HEK293 (cell line): Measurements from ENCODE around the gene COX7A2.

Experiments used
- CTCF ChIA-PET: fragments of 350-600 bp; formaldehyde crosslinking; extraction: SDS; loops from one replicate; lab custom pipeline; 2021; ENCODE audit warnings: antibody characterized with exemption; lab: Yijun Ruan, JAX
- POLR2A ChIA-PET: fragments of 300-600 bp; formaldehyde crosslinking; extraction: SDS; loops from one replicate; lab custom pipeline; 2020; ENCODE audit warnings: antibody characterized with exemption, inconsistent platforms; lab: Yijun Ruan, JAX
- H3K27ac ChIP-seq: fragments of 200-500 bp; sonication (Bioruptor generic); 2 replicates; pipeline ENCODE4 v1.5.1; 2014; ENCODE audit warnings: low read depth, low read length, control low read depth, inconsistent platforms; ENCODE audit errors: extremely low read depth
- H3K36me3 ChIP-seq, 2 experiments: fragments of 200-500 bp in 1 of 2; sonication (Bioruptor generic) in 1 of 2; 1 replicate in 1 of 2; 2 replicates in 1 of 2; pipeline ENCODE4 v1.5.1; 2014 to 2017; ENCODE audit warnings: inconsistent platforms in 2 of 2, low read length in 2 of 2; ENCODE audit not compliant: control insufficient read depth in 2 of 2, insufficient read depth in 1 of 2
- H3K4me1 ChIP-seq: fragments of 200-500 bp; sonication (Bioruptor generic); 2 replicates; pipeline ENCODE4 v1.5.1; 2014; ENCODE audit warnings: mild to moderate bottlenecking, low read length, inconsistent platforms; ENCODE audit not compliant: control insufficient read depth, insufficient read depth
- H3K4me3 ChIP-seq: 2 replicates; pipeline ENCODE4 v1.5.1; 2011; ENCODE audit warnings: low read depth, mild to moderate bottlenecking, control low read depth, low read length, moderate library complexity
- H3K9me3 ChIP-seq: fragments of 200-500 bp; sonication (Bioruptor generic); 2 replicates; pipeline ENCODE4 v1.5.1; 2014; ENCODE audit warnings: low read depth, low read length, inconsistent platforms; ENCODE audit not compliant: control insufficient read depth, insufficient read depth
- EGR2 ChIP-seq: fragments of 450-650 bp; formaldehyde crosslinking; IDR thresholded peaks from 2 replicates; pipeline ENCODE4 v1.5.1; 2016; ENCODE audit warnings: low read depth, missing biosample characterization, missing genetic modification characterization
- GLIS2 ChIP-seq: fragments of 450-650 bp; formaldehyde crosslinking; IDR thresholded peaks from 2 replicates; pipeline ENCODE4 v1.5.1; 2016; ENCODE audit warnings: missing biosample characterization, missing genetic modification characterization
- HOXD13 ChIP-seq: sonication (generic); formaldehyde crosslinking; IDR thresholded peaks from 2 replicates; pipeline ENCODE4 v1.8.0; 2022; ENCODE audit warnings: missing genetic modification reagents, borderline replicate concordance
- KLF7 ChIP-seq: fragments of 450-650 bp; formaldehyde crosslinking; IDR thresholded peaks from 2 replicates; pipeline ENCODE4 v1.5.1; 2016; ENCODE audit warnings: missing biosample characterization, missing genetic modification characterization, borderline replicate concordance
- MZF1 ChIP-seq: fragments of 450-650 bp; formaldehyde crosslinking; IDR thresholded peaks from 2 replicates; pipeline ENCODE4 v1.5.1; 2017; ENCODE audit warnings: missing biosample characterization, missing genetic modification characterization, borderline replicate concordance
- RBAK ChIP-seq: fragments of 450-650 bp; formaldehyde crosslinking; IDR thresholded peaks from 2 replicates; pipeline ENCODE4 v1.5.1; 2016; ENCODE audit warnings: missing biosample characterization, missing genetic modification characterization
- TCF7L2 ChIP-seq: IDR thresholded peaks from 2 replicates; pipeline ENCODE4 v1.6.1; 2011; ENCODE audit warnings: low read depth, mild to moderate bottlenecking, inconsistent platforms, low read length, moderate library complexity, borderline replicate concordance
- ZNF211 ChIP-seq: fragments of 450-650 bp; formaldehyde crosslinking; IDR thresholded peaks from 2 replicates; pipeline ENCODE4 v1.5.1; 2016; ENCODE audit warnings: low read depth, missing biosample characterization, missing genetic modification characterization
- ZNF266 ChIP-seq: fragments of 450-650 bp; formaldehyde crosslinking; IDR thresholded peaks from 2 replicates; pipeline ENCODE4 v1.5.1; 2016; ENCODE audit warnings: missing biosample characterization, missing genetic modification characterization, low read depth
- ZNF324 ChIP-seq: fragments of 450-650 bp; formaldehyde crosslinking; IDR thresholded peaks from 2 replicates; pipeline ENCODE4 v1.5.1; 2016; ENCODE audit warnings: missing biosample characterization, missing genetic modification characterization
- ZNF354C ChIP-seq: fragments of 450-650 bp; formaldehyde crosslinking; IDR thresholded peaks from 2 replicates; pipeline ENCODE4 v1.5.1; 2016; ENCODE audit warnings: missing biosample characterization, missing genetic modification characterization, low read depth, borderline replicate concordance
- ZNF404 ChIP-seq: fragments of 450-650 bp; formaldehyde crosslinking; IDR thresholded peaks from 2 replicates; pipeline ENCODE4 v1.5.1; 2017; ENCODE audit warnings: missing biosample characterization, missing genetic modification characterization
- ZNF426 ChIP-seq: fragments of 450-650 bp; formaldehyde crosslinking; IDR thresholded peaks from 2 replicates; pipeline ENCODE4 v1.5.1; 2017; ENCODE audit warnings: missing biosample characterization, missing genetic modification characterization, mild to moderate bottlenecking, inconsistent platforms, moderate library complexity
- ZNF544 ChIP-seq: fragments of 450-650 bp; formaldehyde crosslinking; IDR thresholded peaks from 2 replicates; pipeline ENCODE4 v1.5.0; 2017; ENCODE audit warnings: missing biosample characterization, missing genetic modification characterization
- ZNF558 ChIP-seq: fragments of 450-650 bp; formaldehyde crosslinking; IDR thresholded peaks from 2 replicates; pipeline ENCODE4 v1.5.1; 2016; ENCODE audit warnings: missing biosample characterization, missing genetic modification characterization
- ZNF561 ChIP-seq: fragments of 450-650 bp; IDR thresholded peaks from 2 replicates; pipeline ENCODE4 v1.5.1; 2018; ENCODE audit warnings: missing biosample characterization, missing genetic modification characterization, borderline replicate concordance
- ZNF585B ChIP-seq: fragments of 450-650 bp; formaldehyde crosslinking; IDR thresholded peaks from 2 replicates; pipeline ENCODE4 v1.5.1; 2016; ENCODE audit warnings: missing biosample characterization, missing genetic modification characterization
- ZNF596 ChIP-seq: fragments of 450-650 bp; IDR thresholded peaks from 2 replicates; pipeline ENCODE4 v1.5.0; 2018; ENCODE audit warnings: missing biosample characterization, mild to moderate bottlenecking, missing genetic modification characterization, moderate library complexity
- ZSCAN16 ChIP-seq: fragments of 450-650 bp; formaldehyde crosslinking; IDR thresholded peaks from 2 replicates; pipeline ENCODE4 v1.5.1; 2016; ENCODE audit warnings: missing biosample characterization, missing genetic modification characterization
- TF ChIP-seq, protein P1 (sequence below): fragments of 450-650 bp; formaldehyde crosslinking; IDR thresholded peaks from 2 replicates; pipeline ENCODE4 v1.5.1; 2016; ENCODE audit warnings: missing biosample characterization, missing genetic modification characterization
- TF ChIP-seq, protein P2 (sequence below): fragments of 450-650 bp; formaldehyde crosslinking; IDR thresholded peaks from 2 replicates; pipeline ENCODE4 v1.5.1; 2016; ENCODE audit warnings: missing biosample characterization, missing genetic modification characterization
- TF ChIP-seq, protein P3 (sequence below): fragments of 450-650 bp; formaldehyde crosslinking; IDR thresholded peaks from 2 replicates; pipeline ENCODE4 v1.5.1; 2016; ENCODE audit warnings: missing biosample characterization, missing genetic modification characterization
- TF ChIP-seq, protein P4 (sequence below): fragments of 450-650 bp; formaldehyde crosslinking; IDR thresholded peaks from 2 replicates; pipeline ENCODE4 v1.5.1; 2016; ENCODE audit warnings: missing biosample characterization, missing genetic modification characterization
- TF ChIP-seq, protein P5 (sequence below): fragments of 450-650 bp; formaldehyde crosslinking; IDR thresholded peaks from 2 replicates; pipeline ENCODE4 v1.5.1; 2016; ENCODE audit warnings: missing biosample characterization, missing genetic modification characterization

COX7A2 gene

DNA sequence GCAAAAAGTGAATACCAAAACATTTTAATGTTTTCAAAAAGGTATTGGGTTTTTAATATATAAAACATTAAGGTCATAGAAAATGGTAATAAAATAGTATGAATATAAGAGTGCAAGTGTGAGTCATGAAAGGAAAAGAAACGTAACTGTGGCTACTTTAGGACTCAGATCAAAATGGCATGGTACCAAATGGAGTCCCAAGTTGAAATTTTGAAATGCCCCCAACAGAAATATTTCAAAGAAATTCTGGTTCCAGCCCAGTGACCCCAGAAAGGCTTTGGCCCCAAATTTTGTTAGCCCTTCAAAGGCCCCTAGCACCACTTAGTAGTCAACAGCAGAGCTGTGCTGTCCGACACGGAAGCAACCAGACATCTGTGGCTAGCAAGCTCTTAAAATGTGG, 43.7 kb downstream of the COX7A2 start:
- peaks cover 4% of the 10 kb centered on the region for H3K4me1 ChIP-seq
- POLR2A ChIA-PET = no interaction called here
- CTCF ChIA-PET = interaction anchor here (0.5 to 3.5 kb wide), 6 partner anchors 9 to 1524 kb away, joined by 3 to 19 read pairs (median 4); no protein-coding TSS in a partner anchor
- no peaks in the 10 kb centered on the region for H3K9me3 ChIP-seq
- no peaks in the 10 kb centered on the region for H3K36me3 ChIP-seq
- TF ChIP-seq KLF7 = no peak
- TF ChIP-seq RBAK = no peak
- no peak for TF ChIP-seq ZSCAN16
- no peak for TF ChIP-seq ZNF585B (tag by site-specific recombination)
- TF ChIP-seq HOXD13 (CRISPR knock-in tag) = no peak
- TF ChIP-seq ZNF558 (tag by site-specific recombination) = no peak
- no peak for TF ChIP-seq ZNF426 (tag by site-specific recombination)
- TF ChIP-seq ZNF266 (tag by site-specific recombination) = no peak
- TF ChIP-seq TCF7L2 = no peak
- TF ChIP-seq, protein P1, sequence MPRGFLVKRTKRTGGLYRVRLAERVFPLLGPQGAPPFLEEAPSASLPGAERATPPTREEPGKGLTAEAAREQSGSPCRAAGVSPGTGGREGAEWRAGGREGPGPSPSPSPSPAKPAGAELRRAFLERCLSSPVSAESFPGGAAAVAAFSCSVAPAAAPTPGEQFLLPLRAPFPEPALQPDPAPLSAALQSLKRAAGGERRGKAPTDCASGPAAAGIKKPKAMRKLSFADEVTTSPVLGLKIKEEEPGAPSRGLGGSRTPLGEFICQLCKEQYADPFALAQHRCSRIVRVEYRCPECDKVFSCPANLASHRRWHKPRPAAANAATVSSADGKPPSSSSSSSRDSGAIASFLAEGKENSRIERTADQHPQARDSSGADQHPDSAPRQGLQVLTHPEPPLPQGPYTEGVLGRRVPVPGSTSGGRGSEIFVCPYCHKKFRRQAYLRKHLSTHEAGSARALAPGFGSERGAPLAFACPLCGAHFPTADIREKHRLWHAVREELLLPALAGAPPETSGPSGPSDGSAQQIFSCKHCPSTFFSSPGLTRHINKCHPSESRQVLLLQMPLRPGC = no peak
- TF ChIP-seq MZF1 = no peak
- TF ChIP-seq ZNF354C (tag by site-specific recombination) = no peak
- no peak for TF ChIP-seq ZNF596
- TF ChIP-seq ZNF544 (tag by site-specific recombination) = no peak
- no peak for TF ChIP-seq ZNF404 (tag by site-specific recombination)
- TF ChIP-seq ZNF324 (tag by site-specific recombination) = no peak
- TF ChIP-seq ZNF211 (tag by site-specific recombination) = no peak
- no peak for TF ChIP-seq EGR2 (tag by site-specific recombination)
- TF ChIP-seq, protein P2, sequence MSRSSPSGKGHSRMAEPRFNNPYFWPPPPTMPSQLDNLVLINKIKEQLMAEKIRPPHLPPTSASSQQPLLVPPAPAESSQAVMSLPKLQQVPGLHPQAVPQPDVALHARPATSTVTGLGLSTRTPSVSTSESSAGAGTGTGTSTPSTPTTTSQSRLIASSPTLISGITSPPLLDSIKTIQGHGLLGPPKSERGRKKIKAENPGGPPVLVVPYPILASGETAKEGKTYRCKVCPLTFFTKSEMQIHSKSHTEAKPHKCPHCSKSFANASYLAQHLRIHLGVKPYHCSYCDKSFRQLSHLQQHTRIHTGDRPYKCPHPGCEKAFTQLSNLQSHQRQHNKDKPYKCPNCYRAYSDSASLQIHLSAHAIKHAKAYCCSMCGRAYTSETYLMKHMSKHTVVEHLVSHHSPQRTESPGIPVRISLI (tag by site-specific recombination) = no peak
- no peak overlapping the region for H3K4me3 ChIP-seq
- no peak overlapping the region for H3K27ac ChIP-seq

DNA sequence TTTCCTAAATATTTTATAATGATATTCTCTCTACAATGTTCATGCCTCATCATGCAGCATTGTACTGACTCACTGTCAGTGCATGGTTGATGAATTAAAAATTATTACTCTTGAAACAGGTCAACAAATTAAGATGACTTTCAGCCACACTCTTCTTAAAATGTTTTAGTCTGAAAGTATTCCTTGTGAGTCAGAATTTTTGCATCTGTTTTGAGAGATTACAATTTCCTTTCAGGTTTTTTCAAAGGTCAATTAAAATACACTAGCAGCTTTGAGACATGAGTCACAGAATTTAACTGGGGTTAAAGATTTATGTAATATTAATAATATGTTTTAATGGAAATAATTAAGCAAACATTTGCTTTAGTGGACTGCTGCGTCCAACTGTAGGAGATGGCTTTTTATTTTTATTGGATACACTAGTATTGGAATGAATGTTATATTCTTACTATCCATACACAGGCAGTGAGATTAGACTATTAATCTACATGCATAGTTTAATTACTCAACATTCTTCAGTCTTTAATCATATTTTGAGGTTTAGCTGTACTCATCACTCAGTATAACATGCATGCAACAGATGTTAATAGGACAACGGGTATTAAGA, 47.4 kb downstream of the COX7A2 start:
- Histone ChIP-seq H3K4me1 (no peaks in the 10 kb centered on the region), H3K4me3 (no peak overlapping the region), H3K36me3 (no peaks in the 10 kb centered on the region), H3K9me3 (no peaks in the 10 kb centered on the region), H3K27ac (no peak overlapping the region)
- ChIA-PET CTCF (interaction anchor here (1.7 kb wide), 1 partner anchor 13 kb away, joined by 7 read pairs; no protein-coding TSS in a partner anchor), POLR2A (interaction anchor here (0.6 kb wide), 1 partner anchor 405 kb away, joined by 3 read pairs; no protein-coding TSS in a partner anchor)
- TF ChIP-seq, protein P3, sequence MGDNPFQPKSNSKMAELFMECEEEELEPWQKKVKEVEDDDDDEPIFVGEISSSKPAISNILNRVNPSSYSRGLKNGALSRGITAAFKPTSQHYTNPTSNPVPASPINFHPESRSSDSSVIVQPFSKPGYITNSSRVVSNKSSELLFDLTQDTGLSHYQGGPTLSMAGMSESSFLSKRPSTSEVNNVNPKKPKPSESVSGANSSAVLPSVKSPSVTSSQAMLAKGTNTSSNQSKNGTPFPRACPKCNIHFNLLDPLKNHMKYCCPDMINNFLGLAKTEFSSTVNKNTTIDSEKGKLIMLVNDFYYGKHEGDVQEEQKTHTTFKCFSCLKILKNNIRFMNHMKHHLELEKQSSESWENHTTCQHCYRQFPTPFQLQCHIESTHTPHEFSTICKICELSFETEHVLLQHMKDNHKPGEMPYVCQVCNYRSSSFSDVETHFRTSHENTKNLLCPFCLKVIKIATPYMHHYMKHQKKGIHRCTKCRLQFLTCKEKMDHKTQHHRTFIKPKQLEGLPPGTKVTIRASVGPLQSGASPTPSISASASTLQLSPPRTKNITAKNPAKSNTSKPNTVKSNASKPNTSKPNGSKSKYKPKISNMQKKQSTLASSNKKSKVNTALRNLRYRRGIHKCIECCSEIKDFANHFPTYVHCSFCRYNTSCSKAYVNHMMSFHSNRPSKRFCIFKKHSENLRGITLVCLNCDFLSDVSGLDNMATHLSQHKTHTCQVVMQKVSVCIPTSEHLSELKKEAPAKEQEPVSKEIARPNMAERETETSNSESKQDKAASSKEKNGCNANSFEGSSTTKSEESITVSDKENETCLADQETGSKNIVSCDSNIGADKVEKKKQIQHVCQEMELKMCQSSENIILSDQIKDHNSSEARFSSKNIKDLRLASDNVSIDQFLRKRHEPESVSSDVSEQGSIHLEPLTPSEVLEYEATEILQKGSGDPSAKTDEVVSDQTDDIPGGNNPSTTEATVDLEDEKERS = no peak
- TF ChIP-seq, protein P4, sequence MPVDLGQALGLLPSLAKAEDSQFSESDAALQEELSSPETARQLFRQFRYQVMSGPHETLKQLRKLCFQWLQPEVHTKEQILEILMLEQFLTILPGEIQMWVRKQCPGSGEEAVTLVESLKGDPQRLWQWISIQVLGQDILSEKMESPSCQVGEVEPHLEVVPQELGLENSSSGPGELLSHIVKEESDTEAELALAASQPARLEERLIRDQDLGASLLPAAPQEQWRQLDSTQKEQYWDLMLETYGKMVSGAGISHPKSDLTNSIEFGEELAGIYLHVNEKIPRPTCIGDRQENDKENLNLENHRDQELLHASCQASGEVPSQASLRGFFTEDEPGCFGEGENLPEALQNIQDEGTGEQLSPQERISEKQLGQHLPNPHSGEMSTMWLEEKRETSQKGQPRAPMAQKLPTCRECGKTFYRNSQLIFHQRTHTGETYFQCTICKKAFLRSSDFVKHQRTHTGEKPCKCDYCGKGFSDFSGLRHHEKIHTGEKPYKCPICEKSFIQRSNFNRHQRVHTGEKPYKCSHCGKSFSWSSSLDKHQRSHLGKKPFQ (tag by site-specific recombination) = no peak
- TF ChIP-seq GLIS2 = no peak
- TF ChIP-seq, protein P5, sequence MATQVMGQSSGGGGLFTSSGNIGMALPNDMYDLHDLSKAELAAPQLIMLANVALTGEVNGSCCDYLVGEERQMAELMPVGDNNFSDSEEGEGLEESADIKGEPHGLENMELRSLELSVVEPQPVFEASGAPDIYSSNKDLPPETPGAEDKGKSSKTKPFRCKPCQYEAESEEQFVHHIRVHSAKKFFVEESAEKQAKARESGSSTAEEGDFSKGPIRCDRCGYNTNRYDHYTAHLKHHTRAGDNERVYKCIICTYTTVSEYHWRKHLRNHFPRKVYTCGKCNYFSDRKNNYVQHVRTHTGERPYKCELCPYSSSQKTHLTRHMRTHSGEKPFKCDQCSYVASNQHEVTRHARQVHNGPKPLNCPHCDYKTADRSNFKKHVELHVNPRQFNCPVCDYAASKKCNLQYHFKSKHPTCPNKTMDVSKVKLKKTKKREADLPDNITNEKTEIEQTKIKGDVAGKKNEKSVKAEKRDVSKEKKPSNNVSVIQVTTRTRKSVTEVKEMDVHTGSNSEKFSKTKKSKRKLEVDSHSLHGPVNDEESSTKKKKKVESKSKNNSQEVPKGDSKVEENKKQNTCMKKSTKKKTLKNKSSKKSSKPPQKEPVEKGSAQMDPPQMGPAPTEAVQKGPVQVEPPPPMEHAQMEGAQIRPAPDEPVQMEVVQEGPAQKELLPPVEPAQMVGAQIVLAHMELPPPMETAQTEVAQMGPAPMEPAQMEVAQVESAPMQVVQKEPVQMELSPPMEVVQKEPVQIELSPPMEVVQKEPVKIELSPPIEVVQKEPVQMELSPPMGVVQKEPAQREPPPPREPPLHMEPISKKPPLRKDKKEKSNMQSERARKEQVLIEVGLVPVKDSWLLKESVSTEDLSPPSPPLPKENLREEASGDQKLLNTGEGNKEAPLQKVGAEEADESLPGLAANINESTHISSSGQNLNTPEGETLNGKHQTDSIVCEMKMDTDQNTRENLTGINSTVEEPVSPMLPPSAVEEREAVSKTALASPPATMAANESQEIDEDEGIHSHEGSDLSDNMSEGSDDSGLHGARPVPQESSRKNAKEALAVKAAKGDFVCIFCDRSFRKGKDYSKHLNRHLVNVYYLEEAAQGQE (tag by site-specific recombination) = no peak
- no peak for TF ChIP-seq ZNF561 (tag by site-specific recombination)
